SU-DHL-6 (cell line): ENCODE measurements around the gene PAQR6.

Experiments
- H2AFZ ChIP-seq: fragments of 200-600 bp; sonication (generic); 2 replicates; pipeline ENCODE4 v1.6.1; 2014; ENCODE audit warnings: low read depth, mild to moderate bottlenecking, moderate library complexity, mixed read lengths, antibody characterized with exemption, low read length; ENCODE audit not compliant: severe bottlenecking
- H3F3A ChIP-seq: fragments of 200-600 bp; shearing (Covaris generic); 2 replicates; pipeline ENCODE4 v1.6.0; 2016; ENCODE audit warnings: antibody characterized with exemption, mild to moderate bottlenecking; ENCODE audit not compliant: insufficient read depth
- H3K27ac ChIP-seq: fragments of 200-600 bp; sonication (generic); 2 replicates; pipeline ENCODE4 v1.5.1; 2016; ENCODE audit warnings: low read depth, mild to moderate bottlenecking, low read length, moderate library complexity, mixed read lengths
- H3K27me3 ChIP-seq: fragments of 200-600 bp; sonication (generic), shearing (Covaris generic); 2 replicates; pipeline ENCODE4 v1.6.0; 2014; ENCODE audit warnings: mild to moderate bottlenecking, low read length
- H3K36me3 ChIP-seq: fragments of 200-600 bp; sonication (generic); 2 replicates; pipeline ENCODE4 v1.6.1; 2014; ENCODE audit warnings: mild to moderate bottlenecking, low read length, mixed read lengths
- H3K4me2 ChIP-seq: fragments of 300-600, 200-600 bp; shearing (Covaris generic), sonication (generic); 2 replicates; pipeline ENCODE4 v1.6.0; 2014; ENCODE audit warnings: low read length, low read depth, mild to moderate bottlenecking; ENCODE audit not compliant: poor library complexity, severe bottlenecking
- H3K4me3 ChIP-seq: fragments of 200-600 bp; sonication (generic); 2 replicates; pipeline ENCODE4 v1.5.1; 2014; ENCODE audit warnings: antibody characterized with exemption, low read length, mild to moderate bottlenecking, mixed read lengths; ENCODE audit not compliant: insufficient read depth, poor library complexity, severe bottlenecking
- H3K79me2 ChIP-seq: fragments of 200-600 bp; sonication (generic); 2 replicates; pipeline ENCODE4 v1.6.1; 2014; ENCODE audit warnings: mild to moderate bottlenecking, low read length, moderate library complexity; ENCODE audit not compliant: insufficient read depth
- H3K9ac ChIP-seq: fragments of 200-600 bp; sonication (generic); 2 replicates; pipeline ENCODE4 v1.7.0; 2014; ENCODE audit warnings: mild to moderate bottlenecking, low read length
- H3K9me2 ChIP-seq: fragments of 200-600 bp; sonication (generic); replicated peaks from 2 replicates; pipeline ENCODE4 v1.6.1; 2014; ENCODE audit warnings: low read length; ENCODE audit not compliant: insufficient read depth
- H3K9me3 ChIP-seq: fragments of 200-600 bp; sonication (generic); 2 replicates; pipeline ENCODE4 v1.6.1; 2014; ENCODE audit warnings: low read length, mixed read lengths; ENCODE audit not compliant: insufficient read depth
- H4K20me1 ChIP-seq: fragments of 200-600 bp; sonication (generic); 2 replicates; pipeline ENCODE4 v1.6.1; 2014; ENCODE audit warnings: low read depth, mild to moderate bottlenecking, antibody characterized with exemption, low read length, moderate library complexity, mixed read lengths
- CTCF ChIP-seq: fragments of 200-600 bp; sonication (generic); IDR thresholded peaks from one replicate; pipeline ENCODE4 v1.5.1; 2017; ENCODE audit warnings: antibody characterized with exemption, mild to moderate bottlenecking, low read length, moderate library complexity; ENCODE audit not compliant: insufficient read depth, poor library complexity, severe bottlenecking
- EZH2phosphoT487 ChIP-seq: fragments of 200-600 bp; sonication (generic), shearing (Covaris generic); conservative IDR thresholded peaks from 2 replicates; pipeline ENCODE4 v1.6.1; 2018; ENCODE audit warnings: mild to moderate bottlenecking, antibody characterized with exemption, low read length, moderate library complexity, mixed read lengths

PAQR6 gene

GRCh38 chr1:156241311-156241811 is 6.5 kb downstream of the PAQR6 start:
- no peak overlapping the region for H3K4me3 ChIP-seq
- H3K27me3 ChIP-seq = no peaks in the 10 kb centered on the region
- no peaks in the 10 kb centered on the region for H3K9me2 ChIP-seq
- no peak overlapping the region for H3K27ac ChIP-seq
- H3K9me3 ChIP-seq = no peaks in the 10 kb centered on the region
- H3F3A ChIP-seq = no peaks in the 10 kb centered on the region
- H3K79me2 ChIP-seq = no peaks in the 10 kb centered on the region
- no peak overlapping the region for H3K4me2 ChIP-seq
- TF ChIP-seq CTCF = no peak
- no peak for TF ChIP-seq EZH2phosphoT487
- H2AFZ ChIP-seq = no peak overlapping the region
- H4K20me1 ChIP-seq = no peaks in the 10 kb centered on the region
- no peak overlapping the region for H3K9ac ChIP-seq
- H3K36me3 ChIP-seq = no peaks in the 10 kb centered on the region

- Histone ChIP-seq H3K9me3 (no peaks in the 10 kb centered on the region), H3K4me2 (no peak overlapping the region), H3F3A (no peaks in the 10 kb centered on the region), H3K9me2 (no peaks in the 10 kb centered on the region), H4K20me1 (no peaks in the 10 kb centered on the region), H3K9ac (no peak overlapping the region), H3K27me3 (no peaks in the 10 kb centered on the region), H3K27ac (no peak overlapping the region), H3K36me3 (no peaks in the 10 kb centered on the region), H2AFZ (no peak overlapping the region), H3K4me3 (no peak overlapping the region), H3K79me2 (no peaks in the 10 kb centered on the region)
- TF ChIP-seq EZH2phosphoT487 (no peak), CTCF (no peak)
Observed at GRCh38 chr1:156238248-156238647, 9.6 kb downstream of the PAQR6 start.

- no peaks in the 10 kb centered on the region for H3K9me3 ChIP-seq
- H3F3A ChIP-seq = no peaks in the 10 kb centered on the region
- no peaks in the 10 kb centered on the region for H3K79me2 ChIP-seq
- H3K36me3 ChIP-seq = no peaks in the 10 kb centered on the region
- no peak overlapping the region for H2AFZ ChIP-seq
- H3K9ac ChIP-seq = no peak overlapping the region
- TF ChIP-seq EZH2phosphoT487 (no peak), CTCF (no peak)
- H3K27ac ChIP-seq = no peak overlapping the region
- no peak overlapping the region for H3K4me3 ChIP-seq
- no peaks in the 10 kb centered on the region for H4K20me1 ChIP-seq
- no peaks in the 10 kb centered on the region for H3K27me3 ChIP-seq
- no peak overlapping the region for H3K4me2 ChIP-seq
- no peaks in the 10 kb centered on the region for H3K9me2 ChIP-seq
Observed at GRCh38 chr1:156236164-156236563, 11.7 kb downstream of the PAQR6 start.
